KG1 (cell line): ENCODE data around the gene DPH3.
A peak's percentile ranks its signal among the peaks of the same experiment; 100 is the strongest.
"Not testable (repeated sequence)": the region's sequence is repeated elsewhere in the genome, so short reads cannot be mapped to it uniquely, and the experiment has no call there.

Experiments
- DNase-seq: peaks from one replicate; lab custom pipeline; 2025; lab: John Stamatoyannopoulos, UW

DPH3 gene

DNA sequence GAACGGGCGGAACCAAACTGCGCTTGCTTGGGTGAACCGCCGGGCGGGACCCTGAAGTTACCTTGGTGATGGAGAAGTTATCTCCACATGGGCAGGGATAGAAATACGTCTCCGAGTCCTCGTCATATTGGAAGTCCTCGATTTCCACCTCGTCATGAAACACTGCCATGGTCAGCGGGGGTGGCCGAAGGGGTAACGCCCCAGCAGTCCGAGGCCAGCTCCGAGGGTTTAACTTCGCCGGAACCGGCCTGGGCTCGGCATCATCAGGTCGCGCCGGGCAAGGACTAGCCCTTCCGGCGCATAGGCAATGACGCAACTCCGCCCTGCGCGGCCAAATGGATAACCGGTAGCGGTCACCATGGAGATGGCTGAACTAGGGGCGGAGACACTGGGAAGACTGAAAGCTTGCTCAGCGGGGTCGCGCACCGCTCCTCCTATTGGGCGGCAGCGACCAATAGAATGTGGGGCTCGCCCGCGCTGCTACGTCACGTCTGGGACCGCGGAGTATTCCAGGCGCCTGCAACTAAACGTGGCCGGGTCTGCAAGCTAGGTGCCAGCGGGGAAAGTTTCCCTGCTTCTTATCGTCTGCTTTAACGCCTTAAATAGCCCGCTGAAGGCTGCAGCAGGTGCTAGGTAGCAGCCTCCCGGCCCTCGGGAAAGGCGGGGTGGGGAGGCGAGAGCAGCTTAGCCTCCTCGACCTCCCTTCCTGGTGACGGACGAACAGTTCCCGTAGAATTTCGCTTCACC lies at the start of gene DPH3, which contains the start of gene OXNAD1:
Gene DPH3 (minus strand): TSS at position 236 of the 747 bp plus-strand sequence. CDS start 67 bp downstream, at position 169.
Gene OXNAD1 (plus strand): TSS at position 505 of the 747 bp plus-strand sequence. CDS start 5,741 bp downstream, outside the sequence.
- peak; percentile 98 for DNase-seq

DNA sequence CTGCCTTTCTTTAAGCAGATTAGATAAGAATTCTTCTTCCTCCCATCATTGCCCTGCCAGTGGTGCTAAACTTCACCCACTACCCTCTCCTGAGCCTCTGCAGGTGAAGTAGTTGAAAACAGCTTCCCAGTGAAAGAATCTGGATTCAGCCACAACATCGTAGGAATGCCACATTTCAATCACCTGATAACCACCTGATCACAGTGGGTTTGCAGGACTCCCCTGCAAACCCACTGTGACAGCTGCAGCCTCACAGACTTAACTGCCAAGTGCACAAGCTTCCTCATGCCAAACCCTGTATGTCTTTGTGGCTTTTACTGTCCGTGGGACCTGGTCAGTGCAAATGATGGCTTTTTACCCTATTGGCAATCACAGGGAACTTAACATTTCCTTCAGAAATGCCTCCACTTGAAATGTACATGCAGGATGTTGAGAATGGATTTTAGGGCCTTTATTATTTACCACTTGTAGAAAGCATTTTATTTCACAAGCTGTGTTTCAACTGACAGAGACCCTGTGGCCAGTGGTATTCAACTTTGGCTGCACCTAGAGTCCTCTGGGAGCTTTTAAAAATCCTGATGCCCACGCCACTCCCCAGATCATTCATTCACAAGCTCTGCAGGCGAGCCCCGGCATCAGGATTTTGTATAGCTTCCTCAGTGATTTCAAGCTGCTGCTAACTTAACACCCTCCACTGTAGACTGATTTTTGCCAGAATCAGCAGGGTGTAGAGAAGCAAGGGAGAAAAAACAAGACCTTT lies 49.3 kb upstream of the DPH3 start:
- DNase-seq, result no peak

- peak; percentile 62 for DNase-seq
Observed at GRCh38 chr3:16311960-16312451, 47.3 kb upstream of the DPH3 start.

- not testable (repeated sequence) for DNase-seq
Observed at GRCh38 chr3:16310486-16310885, 45.7 kb upstream of the DPH3 start.

DNA sequence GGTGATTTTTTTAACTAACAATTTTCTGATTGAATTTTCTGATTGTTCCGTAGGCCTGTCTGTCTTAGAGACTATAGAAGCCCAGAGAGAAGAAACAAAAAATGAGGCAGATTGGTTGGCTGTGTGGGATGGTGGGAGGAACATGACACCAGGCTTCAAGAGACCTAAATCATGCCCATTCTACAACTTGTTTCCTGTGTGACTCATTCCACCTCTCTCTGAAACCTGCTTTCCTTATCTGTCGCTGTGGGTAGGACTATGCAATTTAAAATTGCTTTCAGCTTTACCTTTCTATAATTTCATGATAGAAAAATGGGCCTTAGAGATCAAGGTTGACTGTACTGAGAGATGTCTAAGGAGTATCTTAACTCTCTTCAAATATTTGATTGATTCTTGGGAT lies 44.8 kb upstream of the DPH3 start:
- DNase-seq, result peak; percentile 49

DNA sequence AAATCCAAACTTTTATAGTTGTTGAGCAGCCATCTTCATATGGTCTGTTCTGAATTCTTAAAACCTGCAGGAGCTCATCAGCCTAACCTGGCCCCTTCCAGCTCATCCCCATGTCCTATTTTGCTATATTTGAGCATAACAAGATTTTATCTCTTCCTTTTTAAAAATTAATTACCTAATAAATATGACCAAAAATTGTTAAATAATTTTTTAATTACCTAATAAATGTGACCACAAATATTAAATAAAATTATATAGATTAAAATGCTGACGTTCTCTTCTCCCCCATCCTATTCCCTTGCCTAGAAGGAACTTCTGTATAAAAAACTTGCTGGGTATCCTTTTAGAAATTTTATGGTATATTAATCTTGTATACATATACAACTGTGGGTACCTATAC lies 44.0 kb upstream of the DPH3 start:
- DNase-seq, result no peak

DNA sequence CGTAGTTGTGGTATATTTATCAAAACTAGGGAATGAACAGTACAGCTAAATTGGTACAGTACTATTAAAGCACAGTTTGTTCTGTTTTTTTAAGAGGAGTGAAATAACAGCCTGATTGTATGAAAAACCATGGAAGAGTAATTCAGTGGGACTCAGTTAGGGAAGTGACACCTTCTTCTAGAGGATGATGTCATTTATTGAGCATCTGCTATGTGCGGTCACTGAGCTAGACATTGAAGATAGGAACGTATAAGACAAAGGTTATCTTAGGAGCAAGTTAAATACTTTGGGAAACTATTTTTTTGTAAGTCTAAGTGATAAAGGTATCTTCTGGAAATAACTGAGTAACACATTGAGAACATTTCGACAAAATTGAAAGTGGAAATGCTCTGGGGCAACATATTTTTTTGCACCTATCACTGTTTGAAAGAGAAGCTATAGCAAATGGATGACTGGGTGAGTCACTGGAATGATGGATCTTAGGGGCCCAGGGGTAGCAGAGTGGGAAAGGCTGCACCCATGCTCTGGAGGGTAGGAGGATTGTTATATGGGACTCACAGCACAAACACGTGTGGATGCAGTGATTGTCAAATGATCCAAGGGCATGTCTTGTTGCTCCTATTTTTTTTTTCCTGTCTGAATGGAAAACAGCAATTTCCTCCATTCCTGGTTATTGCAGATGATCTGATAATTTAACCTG lies 43.2 kb upstream of the DPH3 start:
- DNase-seq, result no peak

DNA sequence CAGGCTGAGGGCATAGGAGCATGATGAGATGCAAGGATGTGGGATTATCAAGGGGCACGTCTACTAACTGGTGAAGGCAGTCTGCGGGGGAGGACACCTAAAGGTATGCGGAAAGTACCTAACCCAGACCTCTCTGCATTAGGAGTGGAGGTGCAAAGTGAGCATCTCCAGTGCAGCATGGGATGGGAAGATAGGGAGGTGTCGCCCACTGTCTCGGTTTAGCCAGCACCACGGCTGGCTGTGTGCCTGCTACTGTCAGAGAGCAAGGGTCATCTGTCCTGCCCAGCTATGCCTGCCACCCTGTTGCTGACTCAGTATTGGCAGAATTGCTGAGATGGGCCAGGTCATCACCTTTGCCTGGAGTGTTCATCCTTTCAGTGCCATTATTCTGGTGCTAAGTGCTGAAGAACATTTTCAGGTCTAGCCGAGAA lies 40.4 kb upstream of the DPH3 start:
- DNase-seq, result no peak

DNA sequence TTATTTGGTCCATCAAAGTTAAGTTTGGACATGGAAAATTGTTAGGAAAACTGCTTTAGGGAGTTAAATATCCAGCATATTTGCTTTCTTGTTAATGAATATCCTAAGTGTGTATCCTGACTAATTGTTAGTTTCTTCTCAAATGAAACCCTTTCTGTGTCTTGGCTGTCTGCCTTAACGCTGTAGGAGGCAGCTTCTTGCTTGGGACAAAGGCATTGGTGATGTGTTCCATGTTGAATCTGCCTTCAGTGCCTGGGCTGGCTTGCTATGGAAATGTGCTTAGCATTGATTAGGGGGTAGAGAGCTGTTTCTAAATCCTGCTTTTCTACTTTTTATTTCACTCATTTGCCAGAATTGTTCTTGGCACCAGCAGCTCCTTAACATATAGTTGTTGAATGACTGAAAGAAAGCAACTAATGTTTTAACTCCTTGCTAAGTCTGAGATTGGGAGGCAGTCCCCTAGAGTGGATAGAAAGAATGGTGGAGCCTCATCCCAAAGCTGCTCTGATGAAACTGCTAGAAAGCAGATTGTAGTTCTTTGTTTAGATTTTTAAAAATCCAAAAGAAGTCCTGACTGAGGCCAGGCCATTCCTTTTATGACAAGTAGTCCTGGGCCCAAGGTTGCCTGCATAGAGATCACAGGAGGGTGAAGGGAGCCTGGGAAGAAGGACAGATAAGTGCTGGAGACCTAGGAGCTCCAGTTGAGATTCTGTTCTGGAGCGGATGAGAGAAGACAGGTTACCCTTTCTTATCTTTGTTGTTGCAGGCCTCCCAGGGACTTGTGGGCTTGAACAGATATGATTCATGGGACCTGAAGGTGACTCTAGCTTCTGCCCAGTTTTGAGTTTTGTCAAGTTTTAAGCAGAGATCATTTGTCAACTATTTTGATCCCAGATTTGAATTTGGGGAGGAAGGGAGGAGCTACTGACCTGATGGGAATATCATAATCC lies 39.6 kb upstream of the DPH3 start:
- DNase-seq, result no peak

DNA sequence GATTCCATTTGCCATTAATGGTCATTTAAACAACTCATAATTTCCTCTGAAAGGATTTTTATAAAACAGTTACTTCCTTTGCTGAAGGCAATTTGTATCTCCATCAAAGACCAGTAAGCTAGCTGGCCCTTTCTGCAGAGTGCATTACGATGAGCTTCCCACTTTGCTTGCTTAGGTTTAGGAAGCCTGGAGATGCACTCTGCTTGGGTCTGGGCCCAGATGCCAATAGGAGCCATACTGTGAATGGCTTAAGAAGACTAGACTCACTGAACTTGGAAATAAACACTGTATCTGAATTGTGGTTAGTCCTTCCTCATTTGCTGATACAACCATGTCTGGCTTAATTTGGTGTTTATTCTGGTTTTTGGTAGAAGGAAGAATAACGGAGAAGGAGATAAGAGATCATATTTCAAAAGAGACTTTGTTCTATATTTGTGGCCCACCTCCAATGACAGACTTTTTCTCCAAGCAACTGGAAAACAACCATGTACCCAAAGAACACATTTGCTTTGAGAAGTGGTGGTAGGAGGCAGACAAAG lies 38.4 kb upstream of the DPH3 start:
- no peak for DNase-seq

- DNase-seq, result no peak
Observed at GRCh38 chr3:16302082-16302631, 37.4 kb upstream of the DPH3 start.

GRCh38 chr3:16301507-16301906 lies 36.8 kb upstream of the DPH3 start:
- DNase-seq, result no peak

DNA sequence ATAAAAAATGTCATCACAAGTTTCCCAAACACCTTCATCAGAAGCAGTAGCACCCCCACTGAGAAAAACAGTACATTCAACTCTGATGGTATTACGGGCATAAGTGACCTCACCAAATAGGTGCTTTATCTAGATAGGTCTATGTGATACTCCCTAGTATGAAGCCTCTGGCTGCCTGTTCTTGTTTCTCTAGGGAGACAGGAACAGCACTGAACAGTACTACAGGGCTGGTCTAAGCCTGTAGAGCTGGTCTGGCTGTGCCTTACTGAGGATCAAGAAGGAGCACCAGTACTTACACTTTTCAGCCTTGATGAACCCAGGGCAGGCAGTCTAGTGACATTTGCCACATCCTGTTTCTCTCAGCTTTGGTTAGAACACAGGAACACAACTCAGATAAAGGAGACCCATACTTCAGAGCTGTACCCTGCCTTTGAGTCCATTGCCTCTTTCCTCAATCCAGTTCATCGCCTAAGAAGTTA lies 36.2 kb upstream of the DPH3 start:
- peak; percentile 53 for DNase-seq

- no peak for DNase-seq
Observed at GRCh38 chr3:16300307-16300706, 35.6 kb upstream of the DPH3 start.

DNA sequence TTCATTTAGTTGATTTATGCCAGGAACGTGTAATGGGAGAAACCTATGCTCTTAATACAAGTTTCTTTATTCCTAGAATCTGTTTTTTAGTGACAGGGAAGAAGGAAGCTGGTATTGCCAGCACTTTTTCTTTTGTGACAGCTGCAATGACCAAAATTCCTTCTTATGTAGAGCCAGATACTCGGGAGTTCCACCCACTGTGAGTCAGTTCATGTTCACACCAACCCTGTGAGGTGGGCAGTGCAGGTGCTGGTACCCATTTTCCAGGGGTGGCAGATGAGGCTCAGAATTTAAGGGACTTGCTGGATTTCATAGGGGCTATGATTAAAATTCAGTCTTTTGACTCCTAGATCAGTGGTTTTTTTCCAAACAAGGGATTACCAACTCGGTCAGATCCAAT lies 35.0 kb upstream of the DPH3 start:
- DNase-seq, result no peak

DNA sequence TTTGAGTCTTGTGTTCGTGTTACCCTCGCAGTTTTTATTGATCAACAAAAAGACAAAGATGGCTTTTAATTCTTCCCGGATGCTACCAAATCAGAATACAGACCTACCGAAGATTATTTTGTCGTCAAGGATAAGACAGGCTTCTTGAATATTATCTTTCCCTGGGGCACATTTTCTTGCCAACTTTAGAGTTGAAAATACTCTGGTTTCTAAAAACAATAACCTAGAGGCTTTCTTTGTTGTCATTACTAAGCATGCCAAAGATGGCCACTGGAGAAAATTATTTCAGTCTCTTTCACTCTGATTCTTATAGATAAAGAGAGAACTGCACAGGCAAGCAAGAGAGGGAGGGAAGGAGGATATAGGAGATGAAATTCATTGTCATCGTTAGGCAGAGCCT lies 34.1 kb upstream of the DPH3 start:
- no peak for DNase-seq

DNA sequence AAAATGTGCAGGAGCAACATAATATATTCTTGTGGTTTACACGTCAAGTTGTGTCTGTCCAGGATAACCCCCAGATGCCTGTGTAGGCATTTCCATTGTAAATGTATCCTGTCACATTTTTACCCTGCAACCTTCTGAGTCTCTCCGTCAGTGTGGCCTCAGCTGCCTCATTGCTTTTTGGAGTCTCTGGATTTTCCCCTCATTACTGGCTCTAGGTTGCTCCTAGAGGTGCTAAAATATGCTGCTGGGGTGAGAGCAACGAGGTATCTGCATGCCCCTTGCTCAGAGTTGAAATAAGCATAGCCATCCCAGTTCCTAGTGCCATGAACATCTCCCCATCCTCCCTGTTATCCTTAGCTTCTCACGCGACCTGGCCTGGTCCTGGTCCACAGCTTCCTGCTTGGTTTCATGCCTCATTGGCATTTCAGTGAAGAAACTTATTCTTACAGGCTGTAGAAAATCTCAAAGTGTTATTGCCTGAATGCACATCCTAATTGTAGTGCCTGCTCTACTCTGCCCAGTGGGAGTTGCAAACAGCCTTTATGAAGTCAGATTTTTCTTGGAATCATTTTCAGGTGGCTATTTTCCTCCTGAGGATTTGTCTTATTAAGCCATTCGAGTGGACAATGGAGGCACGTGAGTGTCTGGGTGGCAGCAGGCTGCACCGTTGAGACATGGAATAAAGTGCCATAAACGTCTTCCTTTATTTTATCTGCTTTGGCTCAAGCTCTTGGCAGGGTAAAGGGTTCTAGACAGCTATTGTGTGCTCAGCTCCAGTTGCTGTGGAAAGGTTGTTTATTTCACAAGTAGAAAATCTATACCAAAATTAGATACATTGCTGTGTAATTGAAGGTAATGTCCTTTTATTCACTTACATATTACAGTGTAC lies 33.5 kb upstream of the DPH3 start:
- DNase-seq, result no peak

GRCh38 chr3:16295298-16295890 lies 30.7 kb upstream of the DPH3 start:
- DNase-seq, result no peak

DNA sequence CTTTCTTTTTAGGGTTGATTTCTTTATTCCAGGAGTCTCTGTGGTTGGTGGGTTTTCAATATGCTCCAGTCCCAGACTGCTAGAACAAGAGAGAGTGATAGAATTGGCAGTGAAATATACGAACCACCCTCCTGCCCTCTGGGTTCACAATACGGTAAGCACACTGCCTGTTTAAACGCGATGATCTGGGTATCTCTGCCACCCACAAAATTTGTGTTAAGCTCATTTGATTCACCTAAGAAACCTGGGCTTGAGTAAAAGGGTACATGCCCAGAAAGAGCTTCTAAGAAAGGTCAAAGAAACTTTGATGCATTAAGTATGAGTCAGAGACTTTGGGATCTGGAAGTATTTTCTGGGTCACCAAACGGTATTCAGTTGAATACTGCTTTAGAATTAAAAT lies 30.1 kb upstream of the DPH3 start:
- no peak for DNase-seq
